Liver (tissue), 9 donors: ENCODE data around the gene CDHR5. TPM values are rescaled to one million over a fixed set of nuclear protein-coding genes. Genes with fewer than 3 reads are reported as not detected.
A peak's percentile ranks its signal among the peaks of the same experiment; 100 is the strongest.

Experiments used
- DNase-seq: peaks from one replicate; pipeline ENCODE4 v3.0.0-alpha.2; 2017; ENCODE audit warnings: low spot score
- H3K27ac ChIP-seq, 2 donors: one replicate each; pipeline ENCODE4 v1.7.0; 2013; ENCODE audit warnings: inconsistent platforms in 2 of 2, low read length in 2 of 2, control low read depth in 1 of 2, low read depth in 1 of 2, mild to moderate bottlenecking in 1 of 2
- H3K27me3 ChIP-seq, 4 donors: one replicate each; pipeline versions ENCODE4 v1.6.1 to v1.7.0; 2013; ENCODE audit warnings: low read length in 3 of 4, inconsistent platforms in 1 of 4, mild to moderate bottlenecking in 1 of 4, moderate library complexity in 1 of 4; ENCODE audit not compliant: control insufficient read depth in 4 of 4, insufficient read depth in 4 of 4
- H3K36me3 ChIP-seq, 4 donors: one replicate each; pipeline versions ENCODE4 v1.6.1 to v1.7.0; 2013; ENCODE audit warnings: low read length in 3 of 4, mild to moderate bottlenecking in 3 of 4, low read depth in 1 of 4, moderate library complexity in 1 of 4; ENCODE audit not compliant: control insufficient read depth in 4 of 4, insufficient read depth in 3 of 4
- H3K4me1 ChIP-seq, 4 donors: one replicate each; pipeline versions ENCODE4 v1.6.1 to v1.7.0; 2013; ENCODE audit warnings: low read length in 3 of 4, mild to moderate bottlenecking in 3 of 4, moderate library complexity in 1 of 4; ENCODE audit not compliant: control insufficient read depth in 4 of 4, insufficient read depth in 4 of 4
- H3K4me3 ChIP-seq, 3 donors: one replicate each; pipeline versions ENCODE4 v1.6.1 to v1.7.0; 2013; ENCODE audit warnings: low read length in 3 of 3, control low read depth in 1 of 3, low read depth in 1 of 3, mild to moderate bottlenecking in 1 of 3
- H3K9ac ChIP-seq, 2 donors: one replicate each; pipeline ENCODE4 v1.7.0; 2013; ENCODE audit warnings: low read length in 2 of 2, mild to moderate bottlenecking in 2 of 2, moderate library complexity in 2 of 2, control low read depth in 1 of 2, low read depth in 1 of 2
- H3K9me3 ChIP-seq, 4 donors: one replicate each; pipeline versions ENCODE4 v1.6.1 to v1.7.0; 2013; ENCODE audit warnings: low read length in 3 of 4; ENCODE audit not compliant: control insufficient read depth in 4 of 4
- ATF3 ChIP-seq: IDR thresholded peaks from 2 replicates; pipeline ENCODE4 v1.6.1; 2016; ENCODE audit warnings: antibody characterized with exemption
- EGR1 ChIP-seq, 2 donors: IDR thresholded peaks; 2 replicates each; pipeline ENCODE4 v1.6.1; 2016 to 2018; ENCODE audit warnings: antibody characterized with exemption in 2 of 2, low read depth in 2 of 2
- FOXA1 ChIP-seq: IDR thresholded peaks from 2 replicates; pipeline ENCODE4 v1.6.1; 2016; ENCODE audit warnings: antibody characterized with exemption
- FOXA2 ChIP-seq: IDR thresholded peaks from 2 replicates; pipeline ENCODE4 v1.6.1; 2016; ENCODE audit warnings: antibody characterized with exemption
- GABPA ChIP-seq, 2 donors: IDR thresholded peaks in 1 of 2; conservative IDR thresholded peaks in 1 of 2; 2 replicates each; pipeline ENCODE4 v1.6.1; 2016; ENCODE audit warnings: antibody characterized with exemption in 2 of 2, mild to moderate bottlenecking in 1 of 2, moderate library complexity in 1 of 2
- HNF4A ChIP-seq, 2 donors: conservative IDR thresholded peaks; 2 replicates each; pipeline ENCODE4 v1.6.1; 2016; ENCODE audit warnings: antibody characterized with exemption in 2 of 2, mild to moderate bottlenecking in 2 of 2
- MAX ChIP-seq: IDR thresholded peaks from 2 replicates; pipeline ENCODE4 v1.6.1; 2016; ENCODE audit warnings: antibody characterized with exemption
- NR2F2 ChIP-seq: IDR thresholded peaks from 2 replicates; pipeline ENCODE4 v1.6.1; 2016; ENCODE audit warnings: antibody characterized with exemption
- RAD21 ChIP-seq, 2 donors: IDR thresholded peaks; 2 replicates each; pipeline ENCODE4 v1.6.1; 2016; ENCODE audit warnings: antibody characterized with exemption in 2 of 2, mild to moderate bottlenecking in 2 of 2
- REST ChIP-seq: IDR thresholded peaks from 2 replicates; pipeline ENCODE4 v1.6.1; 2016; ENCODE audit warnings: antibody characterized with exemption, mild to moderate bottlenecking
- RXRA ChIP-seq, 2 donors: IDR thresholded peaks; 2 replicates each; pipeline ENCODE4 v1.6.1; 2017 to 2018; ENCODE audit warnings: antibody characterized with exemption in 2 of 2, mild to moderate bottlenecking in 1 of 2
- TAF1 ChIP-seq: conservative IDR thresholded peaks from 2 replicates; pipeline ENCODE4 v1.6.1; 2016; ENCODE audit warnings: antibody characterized with exemption, mild to moderate bottlenecking
- ZBTB33 ChIP-seq: IDR thresholded peaks from 2 replicates; pipeline ENCODE4 v1.6.1; 2016; ENCODE audit warnings: antibody characterized with exemption
- WGBS: extraction: QIAGEN DNeasy Blood & Tissue Kit; methylation state at CpG from one replicate; pipeline ENCODE4 v1.1.7; 2013; 5-methylcytosine and 5-hydroxymethylcytosine counted together
- polyA plus RNA-seq, 2 donors: library from polyadenylated mRNA; stranded (reverse) in 1 of 2; unstranded in 1 of 2; fragments of 200-250 nt in 1 of 2; fragments of >200 nt in 1 of 2; fragmentation: Nextera tagmentation in 1 of 2; extraction: Ambion mirVana in 1 of 2; gene quantifications; one replicate each; pipeline versions ENCODE4 v1.2.1 to v1.2.3, GENCODE V29; 2013 to 2015
- total RNA-seq, 2 donors: library from RNA; depleted of rRNA; stranded (reverse); fragments of >200 nt; gene quantifications; one replicate each; pipeline ENCODE4 v1.2.3, GENCODE V29; 2014
- TF ChIP-seq, protein P1 (sequence below): fragments of 150-350 bp; IDR thresholded peaks from 2 replicates; pipeline ENCODE4 v1.5.1; 2017; ENCODE audit warnings: improper control_type of control experiment, low read depth, low read length; ENCODE audit not compliant: missing input control
- donor health status: healthy.
- donor health status: healthy.
- donor health status: healthy.
- donor health status: healthy.
- donor health status: healthy.

Gene CDHR5
- total and polyA plus RNA-seq, 4 donors = 29.4 to 86.2 (median 57.2) TPM

GRCh38 chr11:629237-629583 is 4.5 kb upstream of the CDHR5 start:
- WGBS = 61% methylated on average over 10 of the region's 10 CpGs
- Histone ChIP-seq H3K27me3 (no peaks in the 10 kb centered on the region), H3K9me3 (no peaks in the 10 kb centered on the region), H3K36me3 (no peaks in the 10 kb centered on the region), H3K27ac (no peak overlapping the region), H3K4me1 (peaks cover 3 to 13% (median 5%) of the 10 kb centered on the region in 4 donors), H3K9ac (no peak overlapping the region), H3K4me3 (no peak overlapping the region)
- TF ChIP-seq GABPA (IDR thresholded peaks at IDR 0.05 in 1 of 2, conservative IDR thresholded peaks at IDR 0.05 in 1 of 2) = no peak
- TF ChIP-seq FOXA1 = no peak
- TF ChIP-seq RAD21 (IDR thresholded peaks at IDR 0.05) = peak in 1 of 2 donors; percentile 8
- TF ChIP-seq TAF1 = no peak
- TF ChIP-seq, protein P1, sequence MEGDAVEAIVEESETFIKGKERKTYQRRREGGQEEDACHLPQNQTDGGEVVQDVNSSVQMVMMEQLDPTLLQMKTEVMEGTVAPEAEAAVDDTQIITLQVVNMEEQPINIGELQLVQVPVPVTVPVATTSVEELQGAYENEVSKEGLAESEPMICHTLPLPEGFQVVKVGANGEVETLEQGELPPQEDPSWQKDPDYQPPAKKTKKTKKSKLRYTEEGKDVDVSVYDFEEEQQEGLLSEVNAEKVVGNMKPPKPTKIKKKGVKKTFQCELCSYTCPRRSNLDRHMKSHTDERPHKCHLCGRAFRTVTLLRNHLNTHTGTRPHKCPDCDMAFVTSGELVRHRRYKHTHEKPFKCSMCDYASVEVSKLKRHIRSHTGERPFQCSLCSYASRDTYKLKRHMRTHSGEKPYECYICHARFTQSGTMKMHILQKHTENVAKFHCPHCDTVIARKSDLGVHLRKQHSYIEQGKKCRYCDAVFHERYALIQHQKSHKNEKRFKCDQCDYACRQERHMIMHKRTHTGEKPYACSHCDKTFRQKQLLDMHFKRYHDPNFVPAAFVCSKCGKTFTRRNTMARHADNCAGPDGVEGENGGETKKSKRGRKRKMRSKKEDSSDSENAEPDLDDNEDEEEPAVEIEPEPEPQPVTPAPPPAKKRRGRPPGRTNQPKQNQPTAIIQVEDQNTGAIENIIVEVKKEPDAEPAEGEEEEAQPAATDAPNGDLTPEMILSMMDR = no peak
- DNase-seq = no peak

DNA sequence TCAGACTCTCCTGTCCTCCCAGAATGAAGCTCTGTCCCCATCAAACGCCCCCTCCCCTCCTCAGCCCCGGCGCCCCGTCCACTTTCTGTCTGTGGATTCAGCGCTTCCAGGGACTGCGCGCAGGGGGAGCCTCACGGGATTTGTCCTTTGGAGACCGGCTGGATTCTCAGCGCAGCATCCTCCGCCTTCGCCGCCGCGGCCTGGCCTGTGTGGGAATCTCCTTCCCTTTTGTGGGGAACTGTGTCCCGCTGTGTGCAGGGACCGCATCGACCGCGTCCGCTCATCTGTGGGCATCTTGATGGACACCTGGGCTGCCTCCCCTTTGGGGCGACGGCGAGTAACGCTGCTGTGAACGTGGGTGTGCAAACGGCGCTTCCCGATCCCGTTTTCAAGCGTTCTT is 3.3 kb upstream of the CDHR5 start:
- TF ChIP-seq GABPA (IDR thresholded peaks at IDR 0.05 in 1 of 2, conservative IDR thresholded peaks at IDR 0.05 in 1 of 2) = no peak
- TF ChIP-seq FOXA2 = no peak
- TF ChIP-seq MAX = no peak
- TF ChIP-seq, protein P1 = no peak
- TF ChIP-seq HNF4A (conservative IDR thresholded peaks at IDR 0.05) = no peak
- TF ChIP-seq ATF3 = no peak
- no peak for TF ChIP-seq EGR1 (IDR thresholded peaks at IDR 0.05; ENCODE audit: low read depth in 2 of 2)
- TF ChIP-seq RAD21 (IDR thresholded peaks at IDR 0.05) = no peak
- TF ChIP-seq RXRA (IDR thresholded peaks at IDR 0.05) = no peak
- TF ChIP-seq TAF1 = no peak
- TF ChIP-seq ZBTB33 = no peak
- no peak for TF ChIP-seq REST
- TF ChIP-seq NR2F2 = no peak
- TF ChIP-seq FOXA1 = no peak
- DNase-seq = no peak
- WGBS = 94% methylated on average over 31 of the region's 31 CpGs
- H3K36me3 ChIP-seq = peaks cover 0 to under 1% (median 0%) of the 10 kb centered on the region in 4 donors
- no peaks in the 10 kb centered on the region for H3K9me3 ChIP-seq
- peaks cover 4 to 21% (median 9%) of the 10 kb centered on the region in 4 donors for H3K4me1 ChIP-seq
- no peaks in the 10 kb centered on the region for H3K27me3 ChIP-seq
- H3K4me3 ChIP-seq = no peak overlapping the region
- H3K27ac ChIP-seq = no peak overlapping the region
- no peak overlapping the region for H3K9ac ChIP-seq
